GM13976 (cell line): ENCODE results near the gene BCAP29.

Experiments
- DNase-seq: peaks from one replicate; pipeline ENCODE4 v3.0.0; 2012; ENCODE audit warnings: low spot score
- in situ Hi-C: fragments of 300-500 bp; cut with MboI; formaldehyde crosslinking; loops from one replicate; pipeline ENCODE4 v1.12.0; 2022; ENCODE audit warnings: low sequenced_read_pairs, mixed read lengths, inconsistent platforms; ENCODE audit not compliant: unreplicated experiment
- TF ChIP-seq, protein P1 (sequence below): IDR thresholded peaks from 2 replicates; pipeline ENCODE4 v1.5.1; 2012; ENCODE audit warnings: borderline replicate concordance, mild to moderate bottlenecking; ENCODE audit not compliant: insufficient read depth; ENCODE audit errors: extremely low read depth, missing control alignments, control extremely low read depth

BCAP29 gene

DNA sequence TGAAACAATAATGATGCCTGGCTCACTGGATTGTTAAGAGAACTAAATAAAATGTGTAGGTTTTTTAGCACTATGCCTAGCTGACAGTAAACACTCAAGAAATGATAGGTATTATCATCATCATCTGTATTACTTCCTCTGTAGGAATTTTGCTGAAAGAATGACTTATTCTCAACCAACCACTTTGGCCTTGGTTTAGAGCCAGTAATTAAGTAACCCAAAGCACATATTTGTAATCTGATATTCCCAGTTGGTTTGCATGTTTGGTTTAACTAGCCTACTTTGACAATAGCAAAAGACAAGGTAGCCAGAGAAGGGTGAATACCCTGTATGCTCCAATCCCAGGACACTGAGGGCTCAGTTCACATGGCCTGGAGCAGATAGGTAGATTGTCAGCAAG lies 34.4 kb downstream of the BCAP29 start:
- TF ChIP-seq, protein P1, sequence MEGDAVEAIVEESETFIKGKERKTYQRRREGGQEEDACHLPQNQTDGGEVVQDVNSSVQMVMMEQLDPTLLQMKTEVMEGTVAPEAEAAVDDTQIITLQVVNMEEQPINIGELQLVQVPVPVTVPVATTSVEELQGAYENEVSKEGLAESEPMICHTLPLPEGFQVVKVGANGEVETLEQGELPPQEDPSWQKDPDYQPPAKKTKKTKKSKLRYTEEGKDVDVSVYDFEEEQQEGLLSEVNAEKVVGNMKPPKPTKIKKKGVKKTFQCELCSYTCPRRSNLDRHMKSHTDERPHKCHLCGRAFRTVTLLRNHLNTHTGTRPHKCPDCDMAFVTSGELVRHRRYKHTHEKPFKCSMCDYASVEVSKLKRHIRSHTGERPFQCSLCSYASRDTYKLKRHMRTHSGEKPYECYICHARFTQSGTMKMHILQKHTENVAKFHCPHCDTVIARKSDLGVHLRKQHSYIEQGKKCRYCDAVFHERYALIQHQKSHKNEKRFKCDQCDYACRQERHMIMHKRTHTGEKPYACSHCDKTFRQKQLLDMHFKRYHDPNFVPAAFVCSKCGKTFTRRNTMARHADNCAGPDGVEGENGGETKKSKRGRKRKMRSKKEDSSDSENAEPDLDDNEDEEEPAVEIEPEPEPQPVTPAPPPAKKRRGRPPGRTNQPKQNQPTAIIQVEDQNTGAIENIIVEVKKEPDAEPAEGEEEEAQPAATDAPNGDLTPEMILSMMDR, result no peak
- in situ Hi-C loops, result no loop called here
- DNase-seq, result no peak

DNA sequence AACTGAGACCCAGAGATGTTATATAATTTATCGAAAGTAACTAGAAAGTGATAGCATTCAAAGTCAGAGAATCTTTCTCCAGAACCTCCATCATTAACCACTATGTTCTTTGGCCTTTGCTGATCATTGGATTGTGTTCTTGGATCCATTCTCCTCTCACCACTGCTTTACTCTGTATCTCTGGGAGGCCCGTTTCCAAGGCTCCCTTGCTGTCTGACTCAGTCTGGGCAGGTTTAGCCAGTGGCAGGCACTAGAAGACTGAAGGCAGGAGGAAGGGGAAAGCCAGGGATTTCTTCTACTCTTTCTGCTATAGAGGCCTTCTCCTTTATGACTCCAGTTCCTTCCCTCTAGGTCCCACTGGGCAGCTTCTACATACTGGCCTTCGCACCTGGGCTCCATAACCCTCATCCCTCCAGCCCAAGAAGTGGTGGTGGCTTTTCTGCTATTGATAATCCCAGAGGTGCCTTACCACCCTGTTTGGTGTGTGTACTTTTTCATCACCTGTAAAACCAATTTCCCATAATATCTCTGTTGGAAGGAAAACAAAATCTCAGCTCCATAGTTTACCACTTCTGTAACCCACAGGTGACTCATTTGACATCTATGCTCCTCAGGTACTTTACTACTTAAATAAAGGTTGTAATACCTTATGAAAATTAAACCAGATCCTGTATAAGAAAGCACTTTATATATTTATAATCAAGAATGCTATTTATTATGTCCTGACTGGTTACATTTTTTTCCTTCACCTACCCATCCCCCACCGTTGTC lies 36.0 kb downstream of the BCAP29 start:
- TF ChIP-seq, protein P1, result no peak
- no peak for DNase-seq
- in situ Hi-C loops, result no loop called here

- no peak for DNase-seq
- in situ Hi-C loops, result no loop called here
- TF ChIP-seq, protein P1, result no peak
Measured at GRCh38 chr7:107622429-107622828, 42.4 kb downstream of the BCAP29 start.

GRCh38 chr7:107622894-107623293 lies 42.8 kb downstream of the BCAP29 start:
- in situ Hi-C loops, result no loop called here
- no peak for DNase-seq

DNA sequence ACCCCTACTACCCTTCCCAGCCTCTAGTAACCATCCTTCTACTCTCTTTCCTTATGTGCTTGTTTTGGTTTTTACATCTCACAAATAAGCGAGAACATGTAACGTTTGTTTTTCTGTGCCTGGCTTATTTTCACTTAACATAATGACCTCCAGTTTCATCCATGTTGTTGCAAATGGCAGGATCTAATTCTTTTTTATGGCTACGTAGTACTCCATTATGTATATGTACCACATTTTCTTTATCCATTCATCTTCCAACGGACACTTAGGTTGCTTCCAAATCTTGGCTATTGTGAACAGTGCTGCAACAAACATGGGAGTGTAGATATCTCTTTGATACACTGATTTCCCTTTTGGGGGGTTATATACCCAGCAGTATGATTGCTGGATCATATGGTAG lies 47.0 kb downstream of the BCAP29 start:
- DNase-seq, result no peak
- in situ Hi-C loops, result no loop called here

More at GRCh38 chr7:107622894-107623293, 42.8 kb downstream of the BCAP29 start:
- TF ChIP-seq, protein P1, result no peak

GRCh38 chr7:107628461-107629064 lies 48.5 kb downstream of the BCAP29 start:
- TF ChIP-seq, protein P1, result no peak
- no peak for DNase-seq
- in situ Hi-C loops, result no loop called here

More for the DNA sequence above, 47.0 kb downstream of the BCAP29 start:
- TF ChIP-seq, protein P1, result no peak
